HG03378 (cell line): ENCODE results near the gene WFDC11.

Experiments
- ATAC-seq: cut with Tn5 transposase; IDR thresholded peaks from one replicate; pipeline ENCODE4 v1.9.1; 2021; ENCODE audit warnings: mild to moderate bottlenecking, moderate library complexity; ENCODE audit not compliant: unreplicated experiment

Gene WFDC11

GRCh38 chr20:45629496-45630100, 40.4 kb downstream of the WFDC11 start, which contains the start of gene WFDC10A:
Gene WFDC10A (plus strand): TSS chr20:45629739. CDS start chr20:45629814, 75 bp downstream.
- no peak for ATAC-seq

GRCh38 chr20:45626540-45626939, 43.5 kb downstream of the WFDC11 start:
- ATAC-seq = no peak

GRCh38 chr20:45621593-45621992, 48.4 kb downstream of the WFDC11 start:
- ATAC-seq = no peak

- ATAC-seq = no peak
Observed at GRCh38 chr20:45617591-45617990, 52.4 kb downstream of the WFDC11 start.

GRCh38 chr20:45612314-45612713, 57.7 kb downstream of the WFDC11 start:
- no peak for ATAC-seq

- ATAC-seq = no peak
Observed at GRCh38 chr20:45611054-45611453, 59.0 kb downstream of the WFDC11 start.

GRCh38 chr20:45607810-45608209, 62.2 kb downstream of the WFDC11 start:
- no peak for ATAC-seq
